ENCODE data around the gene CNPY2. TPM values are rescaled to one million over a fixed set of nuclear protein-coding genes. Genes with fewer than 3 reads are reported as not detected.

The CNPY2 gene
- total RNA-seq (2022): 169 and 210 TPM in 2 replicates
- percentile 93 among the genes with signal in this experiment for Bru-seq, nascent RNA
- percentile 98 among the genes with signal in this experiment for BruChase-seq, experiment 1, labeled RNA remaining after a 6-hour chase
- percentile 96 among the genes with signal in this experiment for BruChase-seq, experiment 2, labeled RNA remaining after a 2-hour chase
- long read RNA-seq, transcript CNPY2-206 (3 exons, 817 nt): minor isoform, 15 of 183 reads
- long read RNA-seq, transcript CNPY2-201 (6 exons, 1,214 nt): major isoform, 152 of 183 reads
- long read RNA-seq, partial matches to known transcripts: 3 of 183 reads
- long read RNA-seq, other reads (novel, unspliced or antisense): 11 of 183 reads

DNA sequence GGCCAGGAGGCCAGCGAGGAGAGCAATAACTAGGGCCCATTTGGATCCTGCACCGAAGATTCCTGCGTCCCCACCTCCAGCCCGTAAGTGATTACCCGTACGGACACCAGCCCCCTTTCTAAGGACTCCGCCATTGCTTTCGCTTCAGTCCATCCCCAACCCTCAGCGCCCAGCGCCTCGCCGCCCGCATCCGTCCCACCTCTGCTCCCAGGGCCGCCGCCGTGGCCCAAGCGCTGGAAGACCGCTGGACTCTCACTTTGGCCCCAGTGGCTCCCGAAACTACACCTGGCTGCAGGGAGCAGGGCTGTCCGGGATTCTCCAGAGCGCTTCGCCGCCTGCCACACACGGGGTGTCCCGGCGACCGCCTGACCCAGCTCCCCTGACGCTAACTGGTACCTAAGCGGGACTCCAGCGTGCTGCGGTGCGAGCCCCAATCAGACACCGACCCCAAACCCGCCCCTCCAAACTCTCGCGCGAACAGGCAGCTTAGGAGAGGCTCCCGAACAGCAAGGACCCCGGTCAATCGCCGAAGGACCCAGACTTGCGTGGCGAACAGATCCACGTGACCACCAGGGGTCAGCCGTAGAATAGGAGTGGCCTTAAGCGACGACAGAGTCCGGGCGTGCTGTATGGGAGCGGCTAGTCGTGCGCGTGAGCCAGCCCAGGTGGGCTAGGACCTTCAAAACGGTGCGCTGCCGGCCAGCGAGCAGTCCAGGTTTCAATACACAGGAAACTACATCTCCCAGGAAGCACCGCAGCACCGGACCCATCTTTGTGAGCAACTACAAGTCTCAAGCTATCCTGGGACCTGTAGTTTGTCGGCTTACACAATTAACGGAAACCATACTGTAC, at the start of gene CNPY2:
Gene CNPY2 (minus strand): TSS at position 367 of the 852 bp plus-strand sequence. CDS start 771 bp downstream, outside the sequence.
- no peaks in the 10 kb centered on the region for H3K27me3 Mint-ChIP-seq (ENCODE audit: insufficient read depth, unreplicated experiment)
- POLR2A ChIA-PET: interaction anchor here (0.7 to 8.3 kb wide), 30 partner anchors 8 to 330 kb away, joined by 3 to 79 read pairs (median 6); partner anchors contain the start of genes ANKRD52, ATP5F1B, COQ10A and ESYT1
- peak within 1 kb of the TSS; percentile 96 for H3K4me3 Mint-ChIP-seq (ENCODE audit: unreplicated experiment)
- peak; percentile 99 for DNase-seq (ENCODE audit: unreplicated experiment)
- CTCF ChIA-PET: interaction anchor here (0.6 to 1.8 kb wide), 6 partner anchors 14 to 263 kb away, joined by 3 to 15 read pairs (median 4); no protein-coding TSS in a partner anchor
- intact Hi-C loops (cut with micrococcal nuclease): loop anchor here (1.0 kb wide), 3 partner anchors 16 to 148 kb away; partner anchors contain the start of genes CS and STAT2
- no peaks in the 10 kb centered on the region for H3K4me1 Mint-ChIP-seq (ENCODE audit: insufficient read depth, unreplicated experiment)
- peak within 1 kb of the TSS; percentile 98 for H3K27ac Mint-ChIP-seq (ENCODE audit: low read depth, unreplicated experiment)
- BruUV-seq (replicated peaks): no TSS peak
- H3K9me3 Mint-ChIP-seq (ENCODE audit: unreplicated experiment): no peaks in the 10 kb centered on the region
- TF ChIP-seq, protein P1, sequence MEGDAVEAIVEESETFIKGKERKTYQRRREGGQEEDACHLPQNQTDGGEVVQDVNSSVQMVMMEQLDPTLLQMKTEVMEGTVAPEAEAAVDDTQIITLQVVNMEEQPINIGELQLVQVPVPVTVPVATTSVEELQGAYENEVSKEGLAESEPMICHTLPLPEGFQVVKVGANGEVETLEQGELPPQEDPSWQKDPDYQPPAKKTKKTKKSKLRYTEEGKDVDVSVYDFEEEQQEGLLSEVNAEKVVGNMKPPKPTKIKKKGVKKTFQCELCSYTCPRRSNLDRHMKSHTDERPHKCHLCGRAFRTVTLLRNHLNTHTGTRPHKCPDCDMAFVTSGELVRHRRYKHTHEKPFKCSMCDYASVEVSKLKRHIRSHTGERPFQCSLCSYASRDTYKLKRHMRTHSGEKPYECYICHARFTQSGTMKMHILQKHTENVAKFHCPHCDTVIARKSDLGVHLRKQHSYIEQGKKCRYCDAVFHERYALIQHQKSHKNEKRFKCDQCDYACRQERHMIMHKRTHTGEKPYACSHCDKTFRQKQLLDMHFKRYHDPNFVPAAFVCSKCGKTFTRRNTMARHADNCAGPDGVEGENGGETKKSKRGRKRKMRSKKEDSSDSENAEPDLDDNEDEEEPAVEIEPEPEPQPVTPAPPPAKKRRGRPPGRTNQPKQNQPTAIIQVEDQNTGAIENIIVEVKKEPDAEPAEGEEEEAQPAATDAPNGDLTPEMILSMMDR (IDR thresholded peaks at IDR 0.05; ENCODE audit: unreplicated experiment): no peak
- H3K36me3 Mint-ChIP-seq (ENCODE audit: insufficient read depth, unreplicated experiment): peaks cover 55% of the 10 kb centered on the region

- intact Hi-C loops (cut with micrococcal nuclease): no loop called here
- Mint-ChIP-seq H3K4me3 (ENCODE audit: unreplicated experiment) (peak within 1 kb of the TSS; percentile 94), H3K9me3 (ENCODE audit: unreplicated experiment) (no peaks in the 10 kb centered on the region), H3K27me3 (ENCODE audit: insufficient read depth, unreplicated experiment) (no peaks in the 10 kb centered on the region), H3K4me1 (ENCODE audit: insufficient read depth, unreplicated experiment) (peaks cover 8% of the 10 kb centered on the region), H3K36me3 (ENCODE audit: insufficient read depth, unreplicated experiment) (peaks cover 18% of the 10 kb centered on the region), H3K27ac (ENCODE audit: low read depth, unreplicated experiment) (no peak within 1 kb of the TSS)
- BruUV-seq (replicated peaks): no TSS peak
- TF ChIP-seq, protein P1 (IDR thresholded peaks at IDR 0.05; ENCODE audit: unreplicated experiment): no peak
- POLR2A ChIA-PET: interaction anchor here (3.7 to 5.3 kb wide), 4 partner anchors 23 to 106 kb away, joined by 26 to 87 read pairs (median 44); partner anchors contain the start of genes IL23A, PAN2 and SPRYD4
- CTCF ChIA-PET: interaction anchor here (0.6 to 1.2 kb wide), 2 partner anchors 102 to 173 kb away, joined by 4 read pairs; no protein-coding TSS in a partner anchor
- DNase-seq (ENCODE audit: unreplicated experiment): no peak
Observed at GRCh38 chr12:56362130-56363059, 46.6 kb upstream of the CNPY2 start, which contains the start of gene APOF. TSS of gene APOF (minus strand) at chr12:56362857. CDS start at chr12:56362745, 112 bp downstream.

DNA sequence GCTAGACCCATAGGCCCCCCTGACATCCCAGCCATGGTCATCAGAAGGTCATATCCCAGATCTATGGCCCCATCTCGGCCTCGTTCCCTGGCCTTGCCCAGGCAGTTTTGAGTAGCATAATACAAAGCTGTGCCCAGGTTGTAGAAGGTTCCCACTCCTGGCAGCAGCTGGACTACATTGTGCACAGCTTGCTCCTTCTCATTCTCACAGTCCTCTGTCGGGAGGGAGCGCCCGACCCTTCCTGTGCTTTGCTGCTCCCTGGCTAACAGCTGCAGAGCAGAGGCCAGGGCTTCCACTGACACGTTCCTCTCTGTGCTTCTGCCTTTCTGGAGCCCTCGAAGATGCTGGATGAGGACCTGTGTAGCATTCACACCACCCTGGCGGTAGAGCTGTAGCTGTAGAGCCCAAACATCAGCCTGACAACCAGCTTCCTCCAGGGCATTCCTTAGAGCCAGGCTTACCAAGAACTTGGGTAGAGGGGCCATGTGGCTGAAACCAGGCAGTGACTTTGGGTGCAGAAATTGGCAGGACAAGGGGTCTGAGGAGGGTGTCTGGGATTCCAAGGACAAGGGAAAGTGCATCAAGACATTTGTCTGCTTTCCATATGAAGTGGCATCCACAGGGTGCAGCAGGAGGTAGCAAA, 45.8 kb upstream of the CNPY2 start:
- ChIA-PET CTCF (interaction anchor here (1.0 to 4.8 kb wide), 2 partner anchors 35 to 103 kb away, joined by 3 to 31 read pairs; no protein-coding TSS in a partner anchor), POLR2A (interaction anchor here (0.7 to 5.3 kb wide), 13 partner anchors 12 to 268 kb away, joined by 3 to 87 read pairs (median 24); partner anchors contain the start of genes CNPY2, ESYT1, IL23A and PAN2)
- Mint-ChIP-seq H3K27ac (ENCODE audit: low read depth, unreplicated experiment) (peak overlapping the region; percentile 97), H3K36me3 (ENCODE audit: insufficient read depth, unreplicated experiment) (peaks cover 25% of the 10 kb centered on the region), H3K4me1 (ENCODE audit: insufficient read depth, unreplicated experiment) (peaks cover 8% of the 10 kb centered on the region), H3K27me3 (ENCODE audit: insufficient read depth, unreplicated experiment) (no peaks in the 10 kb centered on the region), H3K9me3 (ENCODE audit: unreplicated experiment) (no peaks in the 10 kb centered on the region), H3K4me3 (ENCODE audit: unreplicated experiment) (peak overlapping the region; percentile 94)
- TF ChIP-seq, protein P1 (IDR thresholded peaks at IDR 0.05; ENCODE audit: unreplicated experiment): no peak
- DNase-seq (ENCODE audit: unreplicated experiment): no peak
- no TSS peak for BruUV-seq (replicated peaks)
- intact Hi-C loops (cut with micrococcal nuclease): no loop called here
